Vagina (tissue), 2 donors: ENCODE measurements around the gene BICD2.

ENCODE experiments used
- CTCF ChIP-seq, 3 experiments: fragments of 450-650 bp in 2 of 3; fragments of 200-600 bp in 1 of 3; sonication (generic) in 1 of 3; IDR thresholded peaks; one replicate each; pipeline ENCODE4 v1.5.1; 2017 to 2019; ENCODE audit warnings: antibody characterized with exemption in 3 of 3, mild to moderate bottlenecking in 2 of 3, moderate library complexity in 2 of 3
- POLR2A ChIP-seq, 2 donors: fragments of 450-650 bp; IDR thresholded peaks; one replicate each; pipeline ENCODE4 v1.6.1; 2017; ENCODE audit warnings: antibody characterized with exemption in 2 of 2, mild to moderate bottlenecking in 2 of 2, moderate library complexity in 2 of 2
- POLR2AphosphoS5 ChIP-seq, 2 donors: sonication (generic); formaldehyde crosslinking; IDR thresholded peaks; one replicate each; pipeline ENCODE4 v1.9.0; 2017; ENCODE audit warnings: antibody characterized with exemption in 2 of 2, mild to moderate bottlenecking in 2 of 2, low read depth in 1 of 2; ENCODE audit not compliant: insufficient read depth in 1 of 2

DNA sequence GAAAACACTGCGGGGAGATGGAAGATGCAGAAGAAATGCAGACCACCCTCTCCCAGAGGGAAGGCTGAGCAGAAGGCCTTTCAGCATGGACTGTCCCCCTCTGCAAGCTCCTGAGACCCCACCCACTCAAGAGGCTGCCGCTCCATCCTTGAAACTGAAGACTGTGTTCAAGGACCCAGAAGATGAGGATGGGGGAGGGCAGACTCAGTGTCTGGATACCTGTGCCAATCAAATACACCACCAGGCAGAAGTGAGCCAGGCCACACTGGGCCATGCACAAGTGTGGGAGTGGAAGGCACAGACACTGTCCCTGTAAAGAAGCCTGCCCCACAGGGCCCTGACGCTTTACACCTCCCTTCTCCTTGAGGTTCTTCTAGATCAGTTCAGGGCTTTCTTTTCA lies 54.7 kb downstream of the BICD2 start:
- no peak for TF ChIP-seq POLR2AphosphoS5 (IDR thresholded peaks at IDR 0.05; ENCODE audit: insufficient read depth in 1 of 2, low read depth in 1 of 2)
- no peak for TF ChIP-seq CTCF (IDR thresholded peaks at IDR 0.05)
- no peak for TF ChIP-seq POLR2A (IDR thresholded peaks at IDR 0.05)
